CD4-positive, alpha-beta T cell treated with Interleukin-17A for 4 hours (primary cell): ENCODE measurements around the gene FAM78A.
"Not testable (repeated sequence)": the region's sequence is repeated elsewhere in the genome, so short reads cannot be mapped to it uniquely, and the experiment has no call there.

ENCODE experiments used
- DNase-seq: peaks from one replicate; pipeline ENCODE4 v3.0.0-alpha.2; 2020; ENCODE audit warnings: mixed read lengths

FAM78A gene

DNA sequence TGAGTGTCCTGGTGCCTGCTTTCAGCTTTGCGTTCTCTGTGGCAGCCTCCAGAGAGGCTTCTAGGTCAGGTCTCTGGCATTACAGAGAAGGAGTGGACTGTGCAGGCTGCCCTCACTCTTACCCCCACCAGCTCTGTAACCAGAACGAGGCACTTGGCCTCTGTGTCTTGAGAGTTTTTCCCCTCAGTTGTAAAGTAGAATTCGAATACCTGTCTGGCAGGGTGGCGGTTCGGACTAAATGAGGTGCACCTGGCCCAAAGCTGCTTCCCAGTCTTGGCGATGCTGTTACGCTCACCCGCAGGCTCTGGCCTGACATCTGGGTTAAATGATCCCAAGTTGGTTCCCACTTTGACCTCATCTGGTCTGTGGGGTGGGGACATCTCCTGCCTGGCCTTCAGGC, 40.1 kb downstream of the FAM78A start:
- DNase-seq: no peak

DNA sequence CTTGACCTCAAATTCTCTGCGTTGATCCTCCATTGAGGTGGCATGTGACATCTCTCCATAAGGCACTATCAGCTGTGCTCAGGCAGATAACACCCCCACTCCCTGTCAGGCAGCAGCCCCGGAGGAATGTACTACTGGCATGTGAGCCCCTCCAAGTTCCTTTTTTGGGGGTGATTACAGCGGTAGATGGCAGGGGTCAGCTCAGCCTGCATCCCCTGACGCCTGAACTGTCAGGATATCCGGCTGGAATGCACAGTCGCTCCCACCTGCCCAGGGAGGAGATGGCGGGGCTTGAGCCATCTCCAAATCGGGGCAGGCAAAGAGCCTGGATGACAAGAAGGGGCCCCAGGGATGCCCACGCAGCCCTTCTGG, 40.8 kb downstream of the FAM78A start:
- no peak for DNase-seq

- DNase-seq: no peak
Observed at GRCh38 chr9:131234799-131235479, 41.4 kb downstream of the FAM78A start.

DNA sequence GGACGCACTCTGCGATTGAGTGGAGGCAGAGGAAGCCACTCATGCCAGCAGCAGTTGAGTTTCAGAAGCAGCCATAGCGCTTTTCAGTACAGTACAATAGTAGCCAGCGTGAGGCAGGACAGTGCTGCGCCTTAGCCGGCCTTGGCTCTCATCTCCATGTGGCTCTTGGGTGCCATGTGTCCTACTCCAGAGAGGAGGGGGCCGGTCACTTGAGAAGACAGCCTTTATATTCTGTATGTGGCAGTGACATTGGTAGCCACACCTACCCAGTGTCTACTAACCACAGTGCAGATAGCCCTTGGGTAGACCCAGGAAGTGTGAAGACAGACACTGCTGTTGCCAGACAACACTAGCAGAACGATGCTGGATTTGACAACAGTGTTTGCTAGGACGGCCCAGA, 42.3 kb downstream of the FAM78A start:
- DNase-seq: no peak

DNA sequence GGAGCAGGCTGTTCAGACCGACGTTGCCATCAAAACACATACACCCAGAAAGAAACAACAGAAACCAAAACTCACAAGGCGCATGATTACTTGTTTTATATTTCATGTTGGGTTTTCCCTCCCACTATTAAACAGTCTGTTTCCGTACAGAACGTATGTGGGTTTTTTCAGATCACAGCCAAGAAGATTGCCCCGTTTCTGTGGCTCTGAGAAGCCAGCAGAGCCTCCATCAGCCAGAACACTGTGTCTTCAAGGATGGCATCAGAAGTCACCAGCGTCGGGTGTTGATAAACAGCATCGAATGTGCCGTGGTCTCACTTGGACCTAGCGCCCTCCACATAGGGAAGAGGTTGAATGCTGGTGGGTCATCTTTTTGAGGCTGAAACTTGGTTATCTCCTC, 42.8 kb downstream of the FAM78A start:
- peak; percentile 17 for DNase-seq

- no peak for DNase-seq
Observed at GRCh38 chr9:131228988-131229387, 47.3 kb downstream of the FAM78A start.

GRCh38 chr9:131227959-131228460, 48.3 kb downstream of the FAM78A start:
- DNase-seq: no peak

DNA sequence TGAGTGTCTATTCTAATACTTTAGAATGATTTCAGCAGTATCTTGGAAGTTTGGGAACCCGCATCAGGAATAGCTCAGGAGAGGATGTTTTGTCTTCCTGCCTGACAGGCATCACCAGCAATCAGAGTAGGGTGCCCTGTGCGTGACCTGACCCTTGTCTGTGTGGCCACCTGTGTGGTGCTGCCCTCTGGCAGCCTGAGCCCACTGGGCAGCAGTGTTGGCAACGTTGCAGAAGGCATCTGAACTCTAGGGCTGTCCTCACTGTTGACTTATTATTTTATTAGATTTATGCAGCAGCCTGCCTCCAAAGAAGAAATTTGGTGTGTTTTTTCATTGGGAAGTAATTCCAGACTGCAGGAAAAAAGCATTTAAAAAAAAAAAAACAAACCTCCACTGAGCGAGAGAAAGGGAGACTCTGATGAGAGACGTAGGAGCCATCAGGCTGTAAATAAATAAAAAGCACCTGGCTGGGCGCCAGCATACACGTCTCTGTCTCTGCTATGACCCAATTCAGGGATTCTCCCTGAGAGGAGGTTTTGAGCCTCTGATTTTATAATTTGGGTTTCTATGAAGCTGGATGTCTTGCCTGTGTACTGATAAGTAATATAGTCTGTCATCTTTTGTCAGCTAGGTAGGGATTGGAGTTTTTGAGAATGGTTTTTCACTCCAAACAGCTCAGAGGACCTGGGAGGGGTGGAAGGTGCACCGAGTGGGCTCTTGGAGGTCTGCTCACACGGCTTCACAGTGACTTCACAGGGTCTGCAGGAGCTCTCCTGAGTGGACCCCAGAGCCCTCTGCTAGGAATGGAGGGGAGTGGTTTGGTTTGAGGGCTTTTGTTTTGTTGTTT, 49.0 kb downstream of the FAM78A start:
- no peak for DNase-seq

GRCh38 chr9:131226226-131226625, 50.1 kb downstream of the FAM78A start:
- no peak for DNase-seq

GRCh38 chr9:131222460-131222859, 53.9 kb downstream of the FAM78A start:
- no peak for DNase-seq

DNA sequence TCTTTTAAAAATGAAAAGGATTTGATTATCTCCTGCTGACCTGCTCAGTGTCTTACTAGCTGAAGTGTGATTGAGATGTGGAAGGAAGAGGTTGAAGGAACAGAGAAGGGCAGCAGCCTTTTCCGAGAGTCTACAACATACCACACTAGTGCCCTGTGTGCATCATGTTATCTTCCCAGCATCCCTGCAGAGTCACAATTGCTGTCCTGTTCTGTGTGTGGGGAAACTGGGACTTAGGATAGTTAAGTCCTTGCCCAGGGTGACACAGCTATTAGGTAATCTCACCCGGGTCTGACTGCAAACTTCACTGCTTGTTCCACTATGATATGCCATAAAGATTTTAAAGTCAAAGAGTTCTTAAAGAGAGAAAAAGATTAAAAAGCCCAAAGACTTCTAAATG, 55.8 kb downstream of the FAM78A start:
- no peak for DNase-seq

GRCh38 chr9:131218370-131218769, 57.9 kb downstream of the FAM78A start:
- DNase-seq: no peak

DNA sequence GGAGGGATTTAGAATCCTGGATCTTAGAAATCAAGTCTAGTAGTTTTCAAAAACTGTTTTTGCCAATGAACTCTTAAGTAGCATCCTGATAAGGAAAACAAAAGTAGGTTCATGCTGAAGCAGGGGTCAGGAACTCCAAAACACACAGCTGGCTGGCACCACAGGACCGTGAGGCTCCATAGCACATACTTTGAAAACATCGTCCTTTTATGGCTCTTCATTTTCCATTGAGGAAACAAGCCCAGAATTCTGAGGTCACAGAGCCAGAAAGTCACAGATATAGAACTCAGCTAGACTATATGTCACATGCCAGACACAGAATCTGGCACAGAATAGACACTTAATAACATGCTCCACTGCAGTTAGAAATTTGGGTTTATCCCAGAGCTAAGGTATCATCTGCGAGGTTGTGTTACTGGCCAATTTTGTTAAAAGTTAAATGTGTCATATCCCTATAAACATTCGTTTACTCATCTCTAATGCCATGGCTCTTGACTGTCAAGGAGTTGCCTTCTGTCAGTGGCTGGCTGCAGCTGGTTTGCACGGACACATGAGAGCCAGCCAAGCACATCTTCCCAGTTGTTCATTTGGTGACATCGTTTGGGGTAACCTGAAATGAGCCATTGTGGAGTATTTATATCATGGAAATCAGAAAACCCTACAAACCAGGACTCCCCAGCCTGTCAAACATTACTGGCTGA, 58.8 kb downstream of the FAM78A start:
- no peak for DNase-seq

- no peak for DNase-seq
Observed at GRCh38 chr9:131216806-131217205, 59.5 kb downstream of the FAM78A start.

DNA sequence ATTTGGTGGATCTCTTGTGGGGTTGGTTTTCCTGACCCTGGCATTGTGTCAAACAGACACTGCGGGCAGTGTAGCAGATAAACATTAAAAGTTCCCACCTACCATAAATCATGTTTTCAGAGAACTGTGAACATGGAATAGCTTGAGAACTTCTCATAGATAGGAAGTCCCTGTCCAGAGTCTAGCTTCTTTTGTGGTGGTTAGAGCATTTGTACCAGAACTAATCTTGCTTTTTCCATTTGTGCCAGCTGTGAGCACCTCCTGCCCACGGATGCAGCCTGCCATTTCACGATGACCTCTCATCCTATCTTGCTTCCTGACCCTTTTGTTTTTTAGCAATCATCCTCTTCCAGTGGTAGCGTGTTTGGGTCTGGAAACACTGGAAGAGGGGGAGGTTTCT, 61.4 kb downstream of the FAM78A start:
- DNase-seq: no peak

- DNase-seq: no peak
Observed at GRCh38 chr9:131214286-131214856, 61.9 kb downstream of the FAM78A start.

DNA sequence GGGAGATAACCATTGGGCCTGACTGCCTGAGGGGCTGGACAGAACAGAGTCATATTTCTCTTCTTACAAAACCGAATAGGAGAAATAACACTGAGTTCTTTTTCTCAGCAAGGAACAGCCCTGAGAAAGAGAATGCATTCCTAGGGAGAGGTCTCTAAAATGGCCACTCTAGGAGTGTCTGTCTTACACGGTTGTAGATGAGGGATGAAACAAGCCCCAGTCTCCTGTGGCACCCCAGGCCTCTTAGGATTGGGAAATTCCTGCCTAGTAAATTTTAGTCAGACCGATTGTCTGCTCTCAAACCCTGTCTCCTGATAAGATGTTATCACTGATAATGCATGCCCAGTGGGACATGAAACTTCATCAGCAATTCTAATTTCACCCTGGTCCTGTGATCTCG, 64.4 kb downstream of the FAM78A start:
- not testable (repeated sequence) for DNase-seq
